Ascending aorta (tissue), 2 donors: Measurements from ENCODE around the gene VENTX. TPM values are rescaled to one million over a fixed set of nuclear protein-coding genes. Genes with fewer than 3 reads are reported as not detected.

Experiments used
- DNase-seq, 2 donors: peaks; one replicate each; pipeline ENCODE4 v3.0.0-alpha.2; 2019; ENCODE audit warnings: low spot score in 2 of 2
- H3K27ac ChIP-seq, 2 donors: fragments of 200-600 bp; sonication (generic); one replicate each; pipeline ENCODE4 v1.5.1; 2016 to 2017; ENCODE audit warnings: mild to moderate bottlenecking in 1 of 2
- H3K27me3 ChIP-seq: fragments of 200-600 bp; sonication (generic); one replicate; pipeline ENCODE4 v1.5.1; 2017
- H3K36me3 ChIP-seq, 2 donors: fragments of 200-600 bp; sonication (generic); one replicate each; pipeline ENCODE4 v1.5.1; 2016
- H3K4me1 ChIP-seq, 2 donors: fragments of 200-600 bp; sonication (generic); one replicate each; pipeline ENCODE4 v1.5.1; 2016 to 2017; ENCODE audit warnings: mild to moderate bottlenecking in 1 of 2
- H3K4me3 ChIP-seq, 2 donors: fragments of 200-600 bp; sonication (generic); one replicate each; pipeline ENCODE4 v1.5.1; 2016 to 2017; ENCODE audit warnings: mild to moderate bottlenecking in 1 of 2
- H3K9me3 ChIP-seq, 2 donors: fragments of 200-600 bp; sonication (generic); one replicate each; pipeline ENCODE4 v1.5.1; 2016
- intact Hi-C: fragments of 100-400 bp; cut with DNase I; formaldehyde crosslinking; loops from one replicate; pipeline ENCODE4 v1.15.1; 2023
- total RNA-seq: library from RNA; depleted of rRNA; stranded (reverse); fragments of >200 nt; gene quantifications from one replicate; pipeline ENCODE4 v1.1.0, GENCODE V29; 2016
- TF ChIP-seq, protein P1 (sequence below), 3 experiments: fragments of 200-600 bp in 2 of 3; fragments of 450-650 bp in 1 of 3; sonication (generic) in 2 of 3; IDR thresholded peaks; one replicate each; pipeline ENCODE4 v1.5.1; 2016 to 2019; ENCODE audit warnings: antibody characterized with exemption in 3 of 3, mild to moderate bottlenecking in 1 of 3, moderate library complexity in 1 of 3

The VENTX gene
- total RNA-seq, 1 donor from 2014 or later = 1.5 TPM

DNA sequence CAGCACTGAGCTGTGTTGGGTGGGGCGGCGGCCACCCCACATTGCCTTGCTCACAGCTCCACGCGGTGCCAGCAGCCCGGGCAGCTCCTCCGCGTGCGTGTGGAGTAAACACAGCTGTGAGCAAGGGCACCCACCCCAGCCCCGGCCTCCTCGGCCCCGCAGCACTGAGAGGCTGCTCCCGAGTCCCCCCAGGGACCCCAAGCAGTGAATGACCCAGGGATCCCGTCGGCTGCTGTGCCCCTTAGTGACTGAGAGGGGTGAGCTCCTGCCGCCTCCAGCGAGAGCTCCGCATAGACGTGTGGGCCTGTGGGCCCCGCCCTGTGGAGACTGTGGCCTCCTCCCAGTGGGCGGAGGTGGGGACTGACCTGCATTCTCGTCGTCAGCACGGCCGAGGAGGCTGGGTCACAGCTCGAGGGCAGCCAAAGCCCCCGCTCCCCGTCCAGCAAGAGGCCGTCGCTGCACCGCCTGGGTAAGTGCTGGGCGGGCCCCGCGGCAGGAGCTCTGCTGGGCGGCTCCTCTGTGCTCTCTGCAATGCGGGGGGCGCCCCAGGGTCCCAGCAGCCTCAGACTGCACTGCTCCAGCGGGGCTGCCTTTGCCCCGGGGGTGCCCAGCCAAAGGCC is 37.6 kb upstream of the VENTX start:
- no peak for DNase-seq
- H3K4me3 ChIP-seq = no peak overlapping the region
- no peaks in the 10 kb centered on the region for H3K36me3 ChIP-seq
- H3K4me1 ChIP-seq = no peaks in the 10 kb centered on the region
- H3K27ac ChIP-seq = no peak overlapping the region
- H3K9me3 ChIP-seq = no peaks in the 10 kb centered on the region
- TF ChIP-seq, protein P1, sequence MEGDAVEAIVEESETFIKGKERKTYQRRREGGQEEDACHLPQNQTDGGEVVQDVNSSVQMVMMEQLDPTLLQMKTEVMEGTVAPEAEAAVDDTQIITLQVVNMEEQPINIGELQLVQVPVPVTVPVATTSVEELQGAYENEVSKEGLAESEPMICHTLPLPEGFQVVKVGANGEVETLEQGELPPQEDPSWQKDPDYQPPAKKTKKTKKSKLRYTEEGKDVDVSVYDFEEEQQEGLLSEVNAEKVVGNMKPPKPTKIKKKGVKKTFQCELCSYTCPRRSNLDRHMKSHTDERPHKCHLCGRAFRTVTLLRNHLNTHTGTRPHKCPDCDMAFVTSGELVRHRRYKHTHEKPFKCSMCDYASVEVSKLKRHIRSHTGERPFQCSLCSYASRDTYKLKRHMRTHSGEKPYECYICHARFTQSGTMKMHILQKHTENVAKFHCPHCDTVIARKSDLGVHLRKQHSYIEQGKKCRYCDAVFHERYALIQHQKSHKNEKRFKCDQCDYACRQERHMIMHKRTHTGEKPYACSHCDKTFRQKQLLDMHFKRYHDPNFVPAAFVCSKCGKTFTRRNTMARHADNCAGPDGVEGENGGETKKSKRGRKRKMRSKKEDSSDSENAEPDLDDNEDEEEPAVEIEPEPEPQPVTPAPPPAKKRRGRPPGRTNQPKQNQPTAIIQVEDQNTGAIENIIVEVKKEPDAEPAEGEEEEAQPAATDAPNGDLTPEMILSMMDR (IDR thresholded peaks at IDR 0.05) = no peak
- intact Hi-C loops = no loop called here
- no peaks in the 10 kb centered on the region for H3K27me3 ChIP-seq

DNA sequence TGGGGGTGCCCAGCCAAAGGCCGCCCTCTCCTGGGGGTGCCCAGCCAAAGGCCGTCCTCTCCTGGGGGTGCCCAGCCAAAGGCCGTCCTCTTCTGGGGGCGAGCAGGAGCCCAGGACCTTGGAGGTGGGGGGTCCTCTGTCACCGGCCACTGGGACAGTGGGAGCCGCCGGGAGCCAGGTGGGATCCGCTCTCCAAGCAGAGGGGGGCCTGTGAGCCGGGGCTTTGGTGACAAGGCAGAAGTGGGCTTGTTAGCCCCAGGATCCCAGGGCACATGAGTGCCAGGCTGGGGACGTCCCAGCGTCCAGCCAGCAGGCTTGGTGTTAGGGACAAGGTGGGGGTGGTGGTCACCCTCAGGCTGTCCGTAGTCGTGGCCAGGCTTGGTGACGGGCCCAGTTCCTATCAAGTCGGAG is 37.0 kb upstream of the VENTX start:
- H3K36me3 ChIP-seq = no peaks in the 10 kb centered on the region
- H3K4me3 ChIP-seq = no peak overlapping the region
- TF ChIP-seq, protein P1 (IDR thresholded peaks at IDR 0.05) = no peak
- intact Hi-C loops = no loop called here
- no peak overlapping the region for H3K27ac ChIP-seq
- no peaks in the 10 kb centered on the region for H3K27me3 ChIP-seq
- H3K9me3 ChIP-seq = no peaks in the 10 kb centered on the region
- H3K4me1 ChIP-seq = no peaks in the 10 kb centered on the region
- no peak for DNase-seq

DNA sequence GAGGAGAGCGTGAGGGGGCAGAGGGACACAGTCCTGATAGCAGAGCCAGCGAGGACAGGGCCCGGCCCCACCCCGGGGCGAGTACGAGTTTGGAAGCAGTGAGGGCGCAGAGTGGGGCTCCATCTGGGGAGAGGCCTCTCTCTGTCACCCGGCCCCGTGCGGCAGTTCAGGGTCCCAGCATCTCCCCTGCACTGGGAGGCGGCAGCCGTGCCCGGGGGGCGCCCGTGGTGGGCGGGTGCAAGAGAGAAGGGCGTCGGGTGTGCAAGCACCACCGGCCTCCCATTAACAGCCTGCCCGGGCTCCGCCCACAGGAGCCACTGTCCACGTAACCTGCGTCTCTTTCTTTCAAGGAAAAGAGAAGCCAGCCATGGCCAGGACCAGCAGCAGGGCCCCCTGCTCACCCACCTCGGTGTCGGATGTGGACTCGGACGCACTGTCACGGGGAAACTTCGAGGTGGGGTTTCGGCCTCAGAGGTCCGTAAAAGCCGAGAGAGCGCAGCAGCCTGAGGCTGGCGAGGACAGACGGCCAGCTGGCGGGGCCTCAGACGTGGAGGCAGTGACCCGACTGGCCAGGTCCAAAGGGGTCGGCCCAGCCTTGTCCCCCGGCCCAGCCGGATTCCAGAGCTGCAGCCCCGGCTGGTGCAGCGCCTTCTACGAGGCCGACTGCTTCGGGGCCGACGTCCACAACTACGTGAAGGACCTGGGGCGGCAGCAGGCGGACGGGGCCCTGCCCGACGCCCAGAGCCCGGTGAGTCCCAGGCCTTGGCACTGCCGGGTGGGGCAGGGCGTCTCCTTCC is 36.3 kb upstream of the VENTX start:
- H3K9me3 ChIP-seq = no peaks in the 10 kb centered on the region
- no peaks in the 10 kb centered on the region for H3K27me3 ChIP-seq
- H3K4me1 ChIP-seq = no peaks in the 10 kb centered on the region
- no peaks in the 10 kb centered on the region for H3K36me3 ChIP-seq
- no peak overlapping the region for H3K4me3 ChIP-seq
- intact Hi-C loops = no loop called here
- H3K27ac ChIP-seq = no peak overlapping the region
- DNase-seq = no peak
- TF ChIP-seq, protein P1 (IDR thresholded peaks at IDR 0.05) = no peak

DNA sequence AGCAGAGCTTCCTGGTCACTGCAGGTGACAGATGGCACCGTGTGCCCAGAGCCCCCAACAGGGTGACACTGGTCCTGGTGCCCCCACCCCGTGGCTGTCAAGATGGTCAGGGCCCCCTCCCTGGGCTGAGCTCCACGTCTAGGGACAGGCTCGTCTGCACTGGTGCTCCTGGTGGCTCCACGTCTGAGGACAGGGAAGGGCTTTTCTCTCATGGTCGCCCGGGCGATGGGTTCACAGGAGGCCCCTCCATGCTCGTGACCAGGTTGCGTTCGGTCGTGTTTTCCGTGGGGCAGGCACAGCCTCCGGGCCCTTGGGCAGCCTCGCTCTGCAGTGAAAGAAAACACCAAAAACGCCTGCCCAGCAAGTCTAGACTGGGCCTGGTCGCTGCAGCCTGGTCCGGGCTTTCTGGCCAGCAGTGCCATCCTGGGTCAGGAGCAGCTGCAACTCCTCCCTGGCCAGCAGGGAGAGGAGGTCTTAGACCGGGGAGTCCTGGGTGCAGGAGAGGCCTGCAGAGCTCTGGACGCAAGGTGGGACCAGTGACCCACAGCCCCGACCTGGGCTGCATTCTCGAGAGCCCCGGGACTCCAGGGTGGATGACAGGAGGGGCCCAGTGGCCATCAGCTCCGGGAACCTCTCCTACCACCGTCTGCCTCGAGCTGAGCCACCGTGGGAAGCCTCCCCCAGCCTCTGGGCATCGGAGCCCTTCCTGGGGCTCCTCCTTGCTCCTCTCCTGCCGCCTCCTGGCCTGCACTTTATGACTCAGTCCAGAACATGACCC is 35.5 kb upstream of the VENTX start:
- DNase-seq = no peak
- H3K9me3 ChIP-seq = no peaks in the 10 kb centered on the region
- no peak overlapping the region for H3K27ac ChIP-seq
- no peaks in the 10 kb centered on the region for H3K4me1 ChIP-seq
- no peaks in the 10 kb centered on the region for H3K27me3 ChIP-seq
- no peaks in the 10 kb centered on the region for H3K36me3 ChIP-seq
- H3K4me3 ChIP-seq = no peak overlapping the region
- intact Hi-C loops = no loop called here
- TF ChIP-seq, protein P1 (IDR thresholded peaks at IDR 0.05) = no peak

DNA sequence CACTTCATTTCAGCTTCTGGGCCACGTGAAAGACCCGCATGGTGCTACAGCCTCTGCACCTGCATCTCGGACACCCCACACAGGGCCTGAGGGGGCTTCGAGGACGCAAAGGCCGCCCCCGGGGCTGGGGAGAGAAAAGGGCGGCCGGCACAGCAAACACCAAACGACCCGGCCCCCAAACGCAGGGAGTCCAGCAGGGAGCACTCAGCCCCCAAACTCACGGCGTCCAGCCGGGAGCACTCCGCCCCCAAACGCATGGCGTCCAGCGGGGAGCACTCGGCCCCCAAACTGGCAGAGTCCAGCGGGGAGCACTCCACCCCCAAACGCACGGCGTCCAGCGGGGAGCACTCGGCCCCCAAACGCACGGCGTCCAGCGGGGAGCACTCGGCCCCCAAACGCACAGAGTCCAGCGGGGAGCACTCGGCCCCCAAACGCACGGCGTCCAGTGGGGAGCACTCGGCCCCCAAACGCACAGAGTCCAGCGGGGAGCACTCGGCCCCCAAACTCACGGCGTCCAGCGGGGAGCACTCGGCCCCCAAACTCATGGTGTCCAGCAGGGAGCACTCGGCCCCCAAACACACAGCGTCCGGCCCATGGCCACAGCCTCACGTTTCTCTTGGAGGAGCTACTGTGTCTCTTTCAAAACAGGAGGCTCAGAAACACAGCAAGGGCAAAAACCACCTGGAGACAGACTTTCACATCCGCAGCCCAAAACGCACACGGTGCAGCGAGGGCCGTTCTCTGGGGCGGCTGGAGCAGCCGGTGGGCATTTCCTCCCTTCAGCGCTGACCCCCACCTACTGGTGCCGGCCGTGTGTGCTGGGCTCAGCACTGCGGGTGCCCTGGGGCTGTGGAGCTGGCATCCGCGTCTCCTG is 34.6 kb upstream of the VENTX start:
- intact Hi-C loops = no loop called here
- Histone ChIP-seq H3K4me3 (no peak overlapping the region), H3K4me1 (no peaks in the 10 kb centered on the region), H3K27ac (no peak overlapping the region), H3K27me3 (no peaks in the 10 kb centered on the region), H3K36me3 (no peaks in the 10 kb centered on the region), H3K9me3 (no peaks in the 10 kb centered on the region)
- TF ChIP-seq, protein P1 (IDR thresholded peaks at IDR 0.05) = no peak
- DNase-seq = no peak
